ENCODE results near the gene TMEM132A. TPM values are rescaled to one million over a fixed set of nuclear protein-coding genes. Genes with fewer than 3 reads are reported as not detected.

The TMEM132A gene
- total and polyA plus RNA-seq, 8 donors: 3.1 to 36.7 (median 4.8) TPM

- ATAC-seq: no peak
- no peak for FAIRE-seq
- no peak overlapping the region for H3K4me3 ChIP-seq
- peaks cover 0 to 3% (median 3%) of the 10 kb centered on the region in 3 donors for H3K4me1 ChIP-seq
- DNase-seq: no peak
- H3K27me3 ChIP-seq: no peaks in the 10 kb centered on the region
- TF ChIP-seq CTCF (IDR thresholded peaks at IDR 0.05): no peak
- no peak overlapping the region for H3K27ac ChIP-seq
- no peaks in the 10 kb centered on the region for H3K36me3 ChIP-seq
- intact Hi-C loops (cut with DNase I): no loop called here
- no peaks in the 10 kb centered on the region for H3K9me3 ChIP-seq
- WGBS, 2 donors: 70 to 76% methylated on average over 6 of the region's 6 CpGs
These were observed 17.3 kb downstream of the TMEM132A start for GRCh38 chr11:60941371-60942119.

GRCh38 chr11:60942219-60942618, 18.0 kb downstream of the TMEM132A start:
- WGBS, 2 donors: 90 to 95% methylated on average over 4 of the region's 4 CpGs
- TF ChIP-seq CTCF (IDR thresholded peaks at IDR 0.05): no peak
- H3K36me3 ChIP-seq: no peaks in the 10 kb centered on the region

GRCh38 chr11:60942970-60943565, 18.8 kb downstream of the TMEM132A start:
- intact Hi-C loops (cut with DNase I): no loop called here
- ATAC-seq (peak; percentile 63 to 78 (median 74)), FAIRE-seq (no peak), DNase-seq (peak in 2 of 6 donors; percentile 36 to 53)
- H3K4me1 ChIP-seq: peaks cover 0 to 3% (median 3%) of the 10 kb centered on the region in 3 donors
- no peak overlapping the region for H3K4me3 ChIP-seq
- TF ChIP-seq CTCF (IDR thresholded peaks at IDR 0.05): no peak
- no peaks in the 10 kb centered on the region for H3K36me3 ChIP-seq
- peak overlapping the region in 3 of 4 donors; percentile 33 to 59 (median 52) for H3K27ac ChIP-seq
- H3K27me3 ChIP-seq: no peaks in the 10 kb centered on the region
- 34 to 41% methylated on average over 9 of the region's 9 CpGs for WGBS, 2 donors
- no peaks in the 10 kb centered on the region for H3K9me3 ChIP-seq

More at GRCh38 chr11:60942219-60942618, 18.0 kb downstream of the TMEM132A start:
- DNase-seq (no peak), ATAC-seq (no peak), FAIRE-seq (no peak)
- peaks cover 0 to 3% (median 3%) of the 10 kb centered on the region in 3 donors for H3K4me1 ChIP-seq
- intact Hi-C loops (cut with DNase I): no loop called here
- H3K27me3 ChIP-seq: no peaks in the 10 kb centered on the region
- H3K4me3 ChIP-seq: no peak overlapping the region
- no peaks in the 10 kb centered on the region for H3K9me3 ChIP-seq
- H3K27ac ChIP-seq: no peak overlapping the region

GRCh38 chr11:60944490-60945294, 20.4 kb downstream of the TMEM132A start:
- WGBS, 2 donors: 82 to 84% methylated on average over 11 of the region's 11 CpGs
- intact Hi-C loops (cut with DNase I): no loop called here
- Histone ChIP-seq H3K27me3 (no peaks in the 10 kb centered on the region), H3K27ac (no peak overlapping the region), H3K4me3 (no peak overlapping the region), H3K9me3 (no peaks in the 10 kb centered on the region), H3K36me3 (no peaks in the 10 kb centered on the region), H3K4me1 (peaks cover 0 to 3% (median 3%) of the 10 kb centered on the region in 3 donors)
- TF ChIP-seq CTCF (IDR thresholded peaks at IDR 0.05): no peak
- FAIRE-seq (no peak), ATAC-seq (peak in 1 of 4 donors; percentile 26), DNase-seq (no peak)

Measured in pancreas (tissue), 10 donors.